ENCODE measurements around the gene CLPTM1L. TPM values are rescaled to one million over a fixed set of nuclear protein-coding genes. Genes with fewer than 3 reads are reported as not detected.

CLPTM1L gene
- polyA plus RNA-seq, 2 of the 4 experiments (the other 2 are of a cell fraction) = 171 to 173 TPM

DNA sequence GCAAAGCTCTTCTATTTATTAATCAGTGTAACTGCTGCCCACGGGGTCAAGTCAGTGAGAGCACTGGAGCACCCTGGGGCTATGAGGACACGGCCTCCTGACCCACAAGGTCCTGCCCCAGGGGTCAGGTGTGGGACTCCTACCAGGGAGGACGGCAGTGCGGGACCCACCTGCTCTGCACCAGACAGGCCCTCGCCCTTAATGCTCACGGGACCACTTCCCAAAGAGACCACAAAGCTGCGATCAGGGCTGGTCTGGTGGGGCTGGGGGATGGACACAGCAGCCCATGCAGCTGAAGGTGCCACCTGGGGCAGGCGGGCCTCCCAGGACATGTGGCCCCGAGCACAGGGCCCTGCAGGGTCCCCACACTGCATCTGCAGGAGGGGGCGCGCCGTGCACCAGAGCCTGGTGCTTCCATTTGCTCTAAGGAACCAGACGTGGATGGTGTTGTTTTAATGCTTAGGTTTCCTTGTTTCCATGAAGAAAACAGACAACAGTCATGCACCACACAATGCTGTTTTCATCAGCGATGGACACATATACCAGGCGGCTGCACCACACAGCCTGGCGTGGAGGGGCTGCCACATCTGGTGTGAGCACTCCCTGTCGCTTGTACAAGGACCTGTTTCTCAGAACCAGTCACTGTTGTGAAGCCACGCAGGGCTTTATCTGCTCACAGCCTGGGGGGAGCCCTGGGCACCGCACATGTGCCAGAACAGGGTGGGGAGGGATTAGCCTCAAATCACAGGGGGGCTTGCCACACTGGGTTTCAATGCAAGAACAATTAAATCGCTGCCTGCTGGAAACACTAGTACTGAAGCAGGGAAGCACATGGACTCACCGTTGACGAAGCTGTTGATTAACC is 22.6 kb downstream of the CLPTM1L start:
- no peak overlapping the region for H3K4me3 ChIP-seq
- ATAC-seq (no peak), DNase-seq (ENCODE audit: low read depth in 1 of 2, low spot score in 1 of 2) (no peak), FAIRE-seq (no peak)
- ChIA-PET POLR2A (no interaction called here), CTCF (interaction anchor here (0.7 to 1.8 kb wide), 2 partner anchors 12 to 323 kb away, joined by 3 to 5 read pairs; no protein-coding TSS in a partner anchor)
- 92% methylated on average over 18 of the region's 22 CpGs for WGBS (ENCODE audit: missing lambda C conversion rate)
- H3K4me2 ChIP-seq = no peak overlapping the region
- no peak for TF ChIP-seq RFX5 (IDR thresholded peaks at IDR 0.05)
- no peak for TF ChIP-seq ZNF302 (CRISPR knock-in tag; IDR thresholded peaks at IDR 0.05)
- TF ChIP-seq PHF8 (IDR thresholded peaks at IDR 0.05; ENCODE audit: borderline replicate concordance, low read depth) = no peak
- TF ChIP-seq FOSB (CRISPR knock-in tag; IDR thresholded peaks at IDR 0.05) = no peak
- TF ChIP-seq ESRRA (IDR thresholded peaks at IDR 0.05; ENCODE audit: borderline replicate concordance, low read length) = no peak
- TF ChIP-seq HDAC2 (IDR thresholded peaks at IDR 0.05) = no peak
- no peak for TF ChIP-seq KDM1A (IDR thresholded peaks at IDR 0.05; ENCODE audit: low read depth)
- TF ChIP-seq POLR2A (IDR thresholded peaks at IDR 0.05; ENCODE audit: low read length) = no peak
- no peak for TF ChIP-seq TP53 (CRISPR knock-in tag; IDR thresholded peaks at IDR 0.05)
- no peak for TF ChIP-seq MAX (IDR thresholded peaks at IDR 0.05)
- TF ChIP-seq ATOH8 (CRISPR knock-in tag; IDR thresholded peaks at IDR 0.05; ENCODE audit: low read depth) = no peak
- TF ChIP-seq, protein P1, sequence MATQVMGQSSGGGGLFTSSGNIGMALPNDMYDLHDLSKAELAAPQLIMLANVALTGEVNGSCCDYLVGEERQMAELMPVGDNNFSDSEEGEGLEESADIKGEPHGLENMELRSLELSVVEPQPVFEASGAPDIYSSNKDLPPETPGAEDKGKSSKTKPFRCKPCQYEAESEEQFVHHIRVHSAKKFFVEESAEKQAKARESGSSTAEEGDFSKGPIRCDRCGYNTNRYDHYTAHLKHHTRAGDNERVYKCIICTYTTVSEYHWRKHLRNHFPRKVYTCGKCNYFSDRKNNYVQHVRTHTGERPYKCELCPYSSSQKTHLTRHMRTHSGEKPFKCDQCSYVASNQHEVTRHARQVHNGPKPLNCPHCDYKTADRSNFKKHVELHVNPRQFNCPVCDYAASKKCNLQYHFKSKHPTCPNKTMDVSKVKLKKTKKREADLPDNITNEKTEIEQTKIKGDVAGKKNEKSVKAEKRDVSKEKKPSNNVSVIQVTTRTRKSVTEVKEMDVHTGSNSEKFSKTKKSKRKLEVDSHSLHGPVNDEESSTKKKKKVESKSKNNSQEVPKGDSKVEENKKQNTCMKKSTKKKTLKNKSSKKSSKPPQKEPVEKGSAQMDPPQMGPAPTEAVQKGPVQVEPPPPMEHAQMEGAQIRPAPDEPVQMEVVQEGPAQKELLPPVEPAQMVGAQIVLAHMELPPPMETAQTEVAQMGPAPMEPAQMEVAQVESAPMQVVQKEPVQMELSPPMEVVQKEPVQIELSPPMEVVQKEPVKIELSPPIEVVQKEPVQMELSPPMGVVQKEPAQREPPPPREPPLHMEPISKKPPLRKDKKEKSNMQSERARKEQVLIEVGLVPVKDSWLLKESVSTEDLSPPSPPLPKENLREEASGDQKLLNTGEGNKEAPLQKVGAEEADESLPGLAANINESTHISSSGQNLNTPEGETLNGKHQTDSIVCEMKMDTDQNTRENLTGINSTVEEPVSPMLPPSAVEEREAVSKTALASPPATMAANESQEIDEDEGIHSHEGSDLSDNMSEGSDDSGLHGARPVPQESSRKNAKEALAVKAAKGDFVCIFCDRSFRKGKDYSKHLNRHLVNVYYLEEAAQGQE (IDR thresholded peaks at IDR 0.05) = no peak
- no peak for TF ChIP-seq NR3C1 (IDR thresholded peaks at IDR 0.05)
- TF ChIP-seq JUNB (IDR thresholded peaks at IDR 0.05) = no peak
- no peak overlapping the region for H3K27ac ChIP-seq
- H3K4me1 ChIP-seq = peaks cover 15% of the 10 kb centered on the region; the same call in 2 of the 3 replicates
- peaks cover 9% of the 10 kb centered on the region; the same call in 1 of the 3 replicates for H3K9me3 ChIP-seq

DNA sequence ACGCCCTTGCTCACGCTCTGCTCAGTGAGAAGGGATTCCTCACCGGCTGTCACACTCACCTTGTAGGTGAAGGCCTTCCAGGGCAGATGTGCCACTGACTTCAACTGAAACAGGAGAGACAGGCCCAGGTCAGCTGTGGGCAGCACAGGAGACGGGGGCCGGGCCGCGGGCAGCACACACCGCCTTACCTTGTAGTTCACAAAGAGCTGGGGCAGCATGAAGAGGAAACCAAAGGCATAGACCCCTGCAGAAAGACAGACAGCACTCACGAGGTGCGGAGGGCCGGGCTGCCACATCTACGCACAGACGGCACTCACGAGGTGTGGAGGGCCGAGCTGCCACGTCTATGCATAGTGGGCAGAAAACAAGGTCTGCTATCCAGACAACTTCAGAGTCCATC is 23.3 kb downstream of the CLPTM1L start:
- ChIA-PET CTCF (interaction anchor here (0.6 to 1.8 kb wide), 3 partner anchors 12 to 323 kb away, joined by 3 to 5 read pairs (median 3); no protein-coding TSS in a partner anchor), POLR2A (no interaction called here)
- WGBS (ENCODE audit: missing lambda C conversion rate) = 94% methylated on average over 15 of the region's 16 CpGs
- Histone ChIP-seq H3K27ac (no peak overlapping the region), H3K4me2 (no peak overlapping the region), H3K4me1 (peaks cover 11% of the 10 kb centered on the region), H3K9me3 (peaks cover 4% of the 10 kb centered on the region; the same call in 1 of the 3 replicates), H3K4me3 (no peak overlapping the region)
- no peak for DNase-seq (ENCODE audit: low read depth in 1 of 2, low spot score in 1 of 2)
- no peak for FAIRE-seq
- ATAC-seq = no peak
- no peak for TF ChIP-seq POLR2AphosphoS2 (conservative IDR thresholded peaks at IDR 0.05; ENCODE audit: low read length)
- no peak for TF ChIP-seq CHD2 (IDR thresholded peaks at IDR 0.05; ENCODE audit: low read length, partially characterized antibody)
- TF ChIP-seq RCOR1 (IDR thresholded peaks at IDR 0.05; ENCODE audit: low read depth, low read length) = no peak
- no peak for TF ChIP-seq FOSL2 (IDR thresholded peaks at IDR 0.05)
- no peak for TF ChIP-seq FOSL2 (CRISPR knock-in tag; IDR thresholded peaks at IDR 0.05)
- no peak for TF ChIP-seq HOXB13 (CRISPR knock-in tag; IDR thresholded peaks at IDR 0.05; ENCODE audit: low read depth)
- no peak for TF ChIP-seq HMGXB4 (CRISPR knock-in tag; IDR thresholded peaks at IDR 0.05; ENCODE audit: borderline replicate concordance)
- TF ChIP-seq ZFP36 (IDR thresholded peaks at IDR 0.05; ENCODE audit: borderline replicate concordance, partially characterized antibody) = no peak
